Gastroesophageal sphincter (tissue), 4 donors: ENCODE data around the gene TMEM271. TPM values are rescaled to one million over a fixed set of nuclear protein-coding genes. Genes with fewer than 3 reads are reported as not detected.

ENCODE experiments used
- ATAC-seq: fragments of 150-250 bp; one replicate; pipeline ENCODE4 v1.9.1; 2016; ENCODE audit warnings: mild to moderate bottlenecking, moderate library complexity
- H3K27ac ChIP-seq, 4 donors: fragments of 200-600 bp; sonication (generic) in 3 of 4; 1 replicate in 3 of 4; 2 replicates in 1 of 4; pipeline ENCODE4 v1.5.1; 2016 to 2019
- H3K27me3 ChIP-seq: fragments of 200-600 bp; sonication (generic); one replicate; pipeline ENCODE4 v1.5.1; 2019
- H3K36me3 ChIP-seq, 2 donors: fragments of 200-600 bp; sonication (generic); one replicate each; pipeline ENCODE4 v1.5.1; 2019; ENCODE audit warnings: control low read depth in 1 of 2
- H3K4me1 ChIP-seq, 3 donors: fragments of 200-600 bp; sonication (generic); 1 replicate in 2 of 3; 2 replicates in 1 of 3; pipeline ENCODE4 v1.5.1; 2016 to 2019; ENCODE audit warnings: control low read depth in 2 of 3
- H3K4me3 ChIP-seq, 2 donors: fragments of 200-600 bp; sonication (generic); one replicate each; pipeline ENCODE4 v1.5.1; 2019; ENCODE audit warnings: mild to moderate bottlenecking in 1 of 2, moderate library complexity in 1 of 2
- H3K9me3 ChIP-seq, 3 donors: fragments of 200-600 bp; sonication (generic); one replicate each; pipeline ENCODE4 v1.5.1; 2017 to 2019; ENCODE audit warnings: control low read depth in 2 of 3
- CTCF ChIP-seq, 4 experiments: fragments of 200-600 bp in 2 of 4; fragments of 450-650 bp in 2 of 4; sonication (generic) in 1 of 4; IDR thresholded peaks; one replicate each; pipeline ENCODE4 v1.5.1; 2017 to 2019; ENCODE audit warnings: antibody characterized with exemption in 4 of 4, mild to moderate bottlenecking in 2 of 4, moderate library complexity in 2 of 4
- EP300 ChIP-seq: sonication (generic); formaldehyde crosslinking; IDR thresholded peaks from one replicate; pipeline ENCODE4 v1.6.1; 2017; ENCODE audit warnings: antibody characterized with exemption, mild to moderate bottlenecking
- POLR2A ChIP-seq, 2 donors: fragments of 450-650 bp; IDR thresholded peaks; one replicate each; pipeline ENCODE4 v1.6.1; 2017; ENCODE audit warnings: antibody characterized with exemption in 2 of 2, mild to moderate bottlenecking in 2 of 2, moderate library complexity in 1 of 2
- POLR2AphosphoS5 ChIP-seq: sonication (generic); formaldehyde crosslinking; IDR thresholded peaks from one replicate; pipeline ENCODE4 v1.6.1; 2017; ENCODE audit warnings: antibody characterized with exemption
- WGBS, 2 donors: methylation state at CpG; one replicate each; pipeline ENCODE4 v1.1.5; 2018; ENCODE audit warnings: low coverage in 1 of 2; 5-methylcytosine and 5-hydroxymethylcytosine counted together
- total RNA-seq, 4 donors: library from RNA; depleted of rRNA; stranded (reverse); fragments of >200 nt; gene quantifications; one replicate each; pipeline ENCODE4 v1.1.0, GENCODE V29; 2016

The TMEM271 gene
- total RNA-seq, 4 donors from 2014 or later: 0.35 TPM; not detected in 3

- Histone ChIP-seq H3K4me1 (no peaks in the 10 kb centered on the region), H3K27me3 (no peaks in the 10 kb centered on the region), H3K36me3 (peaks cover 0 to 71% of the 10 kb centered on the region in 2 donors), H3K9me3 (no peaks in the 10 kb centered on the region), H3K27ac (no peak overlapping the region), H3K4me3 (no peak overlapping the region)
- TF ChIP-seq CTCF (IDR thresholded peaks at IDR 0.05) (no peak), EP300 (no peak), POLR2A (IDR thresholded peaks at IDR 0.05) (no peak), POLR2AphosphoS5 (no peak)
- no peak for ATAC-seq
- WGBS, 2 donors: 90% methylated on average over 2 to 9 of the region's 21 CpGs
Measured at GRCh38 chr4:537436-538264, 38.4 kb downstream of the TMEM271 start.

- Histone ChIP-seq H3K4me3 (no peak overlapping the region), H3K27ac (no peak overlapping the region), H3K27me3 (no peaks in the 10 kb centered on the region), H3K4me1 (no peaks in the 10 kb centered on the region), H3K36me3 (peaks cover 0 to 83% of the 10 kb centered on the region in 2 donors), H3K9me3 (no peaks in the 10 kb centered on the region)
- no peak for ATAC-seq
- WGBS, 2 donors: 79 to 96% methylated on average over 6 to 17 of the region's 36 CpGs
- TF ChIP-seq CTCF (IDR thresholded peaks at IDR 0.05) (no peak), EP300 (no peak), POLR2AphosphoS5 (no peak), POLR2A (IDR thresholded peaks at IDR 0.05) (no peak)
Measured at GRCh38 chr4:536351-536972, 39.6 kb downstream of the TMEM271 start.

GRCh38 chr4:535924-536281 lies 40.2 kb downstream of the TMEM271 start:
- H3K4me1 ChIP-seq: no peaks in the 10 kb centered on the region
- H3K36me3 ChIP-seq: peaks cover 0 to 88% of the 10 kb centered on the region in 2 donors
- no peak overlapping the region for H3K27ac ChIP-seq
- TF ChIP-seq POLR2A (IDR thresholded peaks at IDR 0.05) (no peak), EP300 (no peak), POLR2AphosphoS5 (no peak), CTCF (IDR thresholded peaks at IDR 0.05) (no peak)
- no peak for ATAC-seq
- WGBS, 2 donors: 98% methylated on average over 9 of the region's 23 CpGs; no CpG with 5 or more reads in 1 of the 2 donors
- H3K27me3 ChIP-seq: no peaks in the 10 kb centered on the region
- no peaks in the 10 kb centered on the region for H3K9me3 ChIP-seq
- no peak overlapping the region for H3K4me3 ChIP-seq

GRCh38 chr4:535181-535923 lies 40.7 kb downstream of the TMEM271 start:
- no peak overlapping the region for H3K4me3 ChIP-seq
- no peak for TF ChIP-seq CTCF (IDR thresholded peaks at IDR 0.05)
- no peak for TF ChIP-seq POLR2AphosphoS5
- TF ChIP-seq EP300: no peak
- no peak for TF ChIP-seq POLR2A (IDR thresholded peaks at IDR 0.05)
- no peak overlapping the region for H3K27ac ChIP-seq
- H3K27me3 ChIP-seq: no peaks in the 10 kb centered on the region
- WGBS, 2 donors: 80 to 90% methylated on average over 2 to 6 of the region's 39 CpGs
- no peaks in the 10 kb centered on the region for H3K9me3 ChIP-seq
- H3K4me1 ChIP-seq: no peaks in the 10 kb centered on the region
- no peak for ATAC-seq
- peaks cover 0 to 94% of the 10 kb centered on the region in 2 donors for H3K36me3 ChIP-seq
